Measurements from ENCODE around the gene LSM7.

DNA sequence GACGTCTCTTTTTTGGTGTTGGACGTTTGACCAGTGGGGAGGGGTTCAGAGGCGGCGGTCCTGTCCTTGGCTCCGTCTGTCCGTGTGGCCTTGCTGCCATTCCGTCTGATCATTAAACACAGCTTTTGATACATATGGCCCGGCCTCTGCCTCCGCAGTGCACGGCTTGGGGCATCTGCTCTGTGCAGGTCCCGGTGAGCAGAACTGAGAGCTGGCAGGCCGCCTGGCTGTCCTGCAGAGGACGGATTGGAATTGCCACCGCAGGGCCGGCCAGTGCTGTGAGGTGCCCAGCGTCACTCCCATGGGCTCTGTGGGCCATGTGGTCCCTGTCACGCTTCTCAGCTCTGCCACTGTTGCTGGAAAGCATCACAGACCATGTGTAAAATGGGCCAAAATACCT lies 26.3 kb upstream of the LSM7 start:
- TF ChIP-seq, protein P1, sequence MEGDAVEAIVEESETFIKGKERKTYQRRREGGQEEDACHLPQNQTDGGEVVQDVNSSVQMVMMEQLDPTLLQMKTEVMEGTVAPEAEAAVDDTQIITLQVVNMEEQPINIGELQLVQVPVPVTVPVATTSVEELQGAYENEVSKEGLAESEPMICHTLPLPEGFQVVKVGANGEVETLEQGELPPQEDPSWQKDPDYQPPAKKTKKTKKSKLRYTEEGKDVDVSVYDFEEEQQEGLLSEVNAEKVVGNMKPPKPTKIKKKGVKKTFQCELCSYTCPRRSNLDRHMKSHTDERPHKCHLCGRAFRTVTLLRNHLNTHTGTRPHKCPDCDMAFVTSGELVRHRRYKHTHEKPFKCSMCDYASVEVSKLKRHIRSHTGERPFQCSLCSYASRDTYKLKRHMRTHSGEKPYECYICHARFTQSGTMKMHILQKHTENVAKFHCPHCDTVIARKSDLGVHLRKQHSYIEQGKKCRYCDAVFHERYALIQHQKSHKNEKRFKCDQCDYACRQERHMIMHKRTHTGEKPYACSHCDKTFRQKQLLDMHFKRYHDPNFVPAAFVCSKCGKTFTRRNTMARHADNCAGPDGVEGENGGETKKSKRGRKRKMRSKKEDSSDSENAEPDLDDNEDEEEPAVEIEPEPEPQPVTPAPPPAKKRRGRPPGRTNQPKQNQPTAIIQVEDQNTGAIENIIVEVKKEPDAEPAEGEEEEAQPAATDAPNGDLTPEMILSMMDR (IDR thresholded peaks at IDR 0.05), result no peak
- no peak for TF ChIP-seq EZH2 (IDR thresholded peaks at IDR 0.05)
